Measurements from ENCODE around the gene TUT1.
"Not testable (repeated sequence)": the region's sequence is repeated elsewhere in the genome, so short reads cannot be mapped to it uniquely, and the experiment has no call there.

The TUT1 gene

DNA sequence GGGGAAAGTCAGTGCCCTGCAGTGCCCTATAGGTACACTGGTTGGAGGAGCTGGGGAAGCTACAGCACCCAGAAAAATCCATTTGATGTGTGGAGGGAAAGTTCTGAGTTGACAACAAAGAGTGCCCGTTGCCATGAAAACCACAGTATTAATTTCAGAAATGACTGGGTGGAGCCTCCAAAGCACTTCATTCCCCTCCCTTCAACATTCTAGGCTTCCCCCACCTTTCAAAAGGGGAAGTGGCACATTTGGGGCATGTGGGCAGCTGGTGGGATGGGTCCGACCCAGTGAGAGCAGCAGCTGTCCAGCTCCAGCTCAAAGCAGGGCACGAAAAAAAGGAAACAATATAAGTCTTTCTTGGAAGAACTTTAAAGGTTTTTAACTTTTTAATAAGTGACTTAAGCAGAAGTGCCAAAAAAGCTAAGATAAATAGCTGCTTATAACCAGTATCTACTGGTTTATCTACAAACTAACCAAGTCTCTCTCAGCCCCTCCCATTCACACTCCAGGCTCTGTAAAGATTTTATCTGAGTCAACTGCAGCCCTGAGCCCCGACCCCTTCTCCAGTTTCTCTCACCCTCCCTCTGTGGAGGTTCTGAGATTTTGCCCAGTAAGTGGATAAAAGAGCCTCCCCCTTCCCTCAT lies 35.7 kb downstream of the TUT1 start:
- no peak for DNase-seq

DNA sequence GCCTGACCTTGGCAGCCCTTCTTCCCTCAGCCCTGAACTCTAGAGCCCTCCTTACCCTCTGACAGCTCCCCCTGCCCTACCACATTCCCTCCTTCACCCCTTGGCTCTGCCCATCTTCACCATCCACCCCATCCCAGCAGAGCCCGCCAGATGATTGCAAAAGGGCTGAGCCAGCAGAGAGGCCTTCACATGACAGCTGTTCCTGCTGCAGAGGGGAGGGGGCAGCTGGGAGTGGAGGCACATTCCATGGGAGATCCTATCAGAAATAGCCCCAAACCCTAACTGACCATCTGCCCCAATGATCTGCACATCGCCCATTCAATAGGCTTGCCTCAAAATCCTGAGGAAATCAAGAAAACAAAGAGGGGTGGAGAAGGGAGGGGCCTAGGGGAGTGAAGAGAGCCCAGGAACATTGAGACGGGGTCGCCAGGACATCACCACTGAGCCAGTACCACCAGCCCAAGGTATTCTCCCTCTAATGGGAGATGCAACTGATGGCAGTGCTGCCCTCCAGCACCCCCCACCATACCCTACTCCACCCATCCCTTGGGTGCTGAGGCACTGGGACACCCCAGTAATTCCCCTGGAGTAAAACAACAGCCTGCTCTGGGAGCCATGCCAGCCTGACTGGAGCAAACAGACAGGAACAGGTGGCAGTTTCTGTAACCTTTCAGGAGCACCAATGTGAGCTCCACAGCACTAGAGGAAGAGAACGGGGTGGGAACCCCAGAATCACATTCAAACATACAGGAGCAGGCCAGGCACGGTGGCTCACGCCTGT lies 36.7 kb downstream of the TUT1 start:
- no peak for DNase-seq

DNA sequence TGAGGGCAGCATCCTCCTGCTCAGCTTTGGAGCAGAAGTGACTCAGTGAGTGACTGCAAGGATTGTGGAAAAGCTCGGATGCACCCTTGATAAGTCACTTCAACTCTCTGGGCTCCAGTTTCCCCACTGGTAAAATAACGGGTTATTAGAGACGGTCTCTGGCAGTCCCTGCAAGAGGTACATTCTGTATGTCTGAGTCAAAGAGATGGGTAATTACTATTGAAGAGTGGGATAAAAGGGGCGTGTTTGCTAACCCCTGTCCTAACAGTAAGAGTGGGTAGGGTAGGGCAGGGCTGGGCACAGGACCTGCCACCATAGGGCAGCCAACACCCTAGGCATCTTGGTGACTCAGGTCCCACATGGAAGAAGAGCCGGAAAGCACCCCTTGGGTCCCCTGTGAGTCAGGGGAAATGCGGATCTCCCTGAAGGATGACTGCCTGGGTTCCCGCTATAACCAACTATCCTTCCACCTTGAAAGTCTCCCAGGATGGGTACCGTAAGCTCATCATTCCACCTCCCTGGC lies 37.4 kb downstream of the TUT1 start:
- DNase-seq: no peak

DNA sequence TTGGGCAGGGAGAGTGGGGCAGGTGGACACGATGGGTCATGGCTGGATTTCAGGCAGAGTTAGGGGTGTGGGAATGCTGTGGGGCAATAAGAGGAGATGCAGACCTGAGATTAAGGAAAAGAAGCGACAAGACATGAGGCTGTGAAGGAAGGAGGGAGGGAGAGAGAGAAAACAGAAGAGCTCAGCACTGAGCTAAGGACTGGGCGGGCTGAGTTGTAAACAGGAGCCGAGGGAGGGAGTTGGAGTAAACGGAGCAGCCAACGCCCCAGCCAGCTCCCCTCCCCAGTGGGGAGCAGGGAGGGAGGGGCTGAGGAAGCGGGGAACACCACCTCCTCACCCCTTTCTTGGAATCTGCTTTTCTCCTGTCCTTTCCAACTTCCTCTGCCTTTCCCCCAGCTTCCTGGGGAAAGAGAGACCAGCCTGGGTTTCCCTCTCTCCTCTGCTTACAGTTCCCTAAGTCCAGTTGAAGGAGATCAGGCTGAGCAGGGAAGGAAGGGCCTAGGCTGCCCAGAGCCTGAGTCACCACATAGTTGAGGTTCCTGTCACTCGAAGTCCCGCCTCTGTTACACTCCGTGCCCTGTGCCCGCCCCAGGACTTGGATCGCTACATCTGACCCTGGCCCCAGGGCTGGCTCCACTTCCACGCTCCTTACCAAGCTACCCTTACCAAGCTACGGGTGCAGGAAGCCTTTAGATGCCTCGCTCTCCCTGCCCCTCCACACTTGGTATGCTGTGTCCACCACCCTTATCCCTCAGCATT lies 38.1 kb downstream of the TUT1 start:
- no peak for DNase-seq

DNA sequence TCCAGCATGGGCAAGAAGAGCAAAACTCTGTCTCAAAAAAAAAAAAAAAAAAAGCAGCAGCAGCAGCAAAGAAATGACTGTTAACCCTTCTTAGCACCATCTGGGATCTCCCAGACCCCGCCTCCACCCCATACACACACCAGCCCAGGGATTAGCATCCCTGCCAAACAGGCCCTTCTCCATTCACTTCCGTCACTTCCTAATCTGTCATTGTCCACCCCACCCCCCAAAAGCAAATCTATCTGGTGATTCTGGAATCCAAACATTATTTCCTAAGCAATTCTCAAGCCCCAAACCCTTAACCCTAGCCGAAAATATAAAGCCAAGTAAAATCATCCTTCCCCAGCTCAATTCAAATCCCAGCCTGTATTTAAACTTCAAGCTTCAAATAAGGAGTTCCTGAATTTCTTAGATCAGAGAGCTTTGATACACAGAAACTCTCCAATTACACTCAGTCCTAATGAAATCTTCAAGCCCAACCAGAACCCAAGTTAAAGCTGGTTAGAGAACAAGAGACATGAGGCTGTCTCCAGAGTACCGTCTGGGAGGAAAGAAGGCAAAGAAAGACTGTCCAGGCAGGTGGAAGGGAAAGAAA lies 38.7 kb downstream of the TUT1 start:
- DNase-seq: no peak

DNA sequence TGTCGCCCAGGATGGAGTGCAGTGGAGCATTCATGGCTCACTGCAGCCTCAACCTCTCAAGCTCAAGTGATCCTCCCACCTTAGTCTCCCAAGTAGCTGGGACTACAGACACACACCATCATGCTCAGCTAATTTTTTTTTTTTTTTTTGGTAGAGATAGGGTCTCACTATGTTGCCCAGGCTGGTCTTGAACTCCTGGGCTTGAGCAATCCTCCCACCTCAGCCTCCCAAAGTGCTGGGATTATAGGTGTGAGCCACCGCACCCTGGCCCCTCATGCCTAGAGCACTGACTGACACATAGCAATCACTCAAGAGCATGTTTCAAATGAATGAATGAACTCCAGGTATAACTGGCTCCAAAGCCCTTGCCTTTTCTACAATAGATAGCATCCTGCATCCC lies 40.8 kb downstream of the TUT1 start:
- DNase-seq: not testable (repeated sequence)

DNA sequence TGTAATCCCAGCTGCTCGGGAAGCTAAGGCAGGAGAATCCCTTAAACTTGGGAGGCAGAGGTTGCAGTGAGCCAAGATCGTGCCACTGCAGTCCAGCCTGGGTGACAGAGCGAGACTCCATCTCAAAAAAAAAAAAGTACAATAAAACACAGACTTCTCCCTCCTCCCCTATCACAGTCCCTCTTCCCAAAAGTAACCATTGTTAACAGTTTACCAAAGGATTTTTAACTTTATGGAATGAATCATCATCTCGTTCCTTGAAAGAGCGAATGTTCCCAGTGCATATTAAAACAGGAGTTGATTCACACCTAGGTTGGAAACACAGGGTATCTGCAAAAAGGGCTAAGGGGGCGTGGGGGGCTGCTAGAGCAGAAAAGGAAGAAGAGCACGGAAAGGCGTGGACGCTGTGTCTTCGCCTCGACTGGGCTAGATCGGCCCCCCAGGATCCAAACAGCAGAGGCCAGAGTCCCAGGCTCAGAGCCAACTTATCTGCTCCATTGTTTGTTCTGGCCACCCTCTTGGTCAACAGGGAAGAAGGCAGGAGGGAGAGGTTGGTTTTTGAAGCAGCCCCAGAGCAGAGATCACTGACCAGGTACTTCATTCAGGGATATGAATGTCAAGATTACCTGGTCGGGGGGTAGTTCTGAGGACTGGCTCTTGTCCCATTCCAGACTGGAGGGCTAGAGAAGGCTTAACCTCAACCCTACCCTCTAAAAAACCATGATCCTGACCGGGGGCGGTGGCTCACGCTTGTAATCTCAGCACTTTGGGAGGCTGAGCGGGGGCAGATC lies 42.6 kb downstream of the TUT1 start:
- no peak for DNase-seq

DNA sequence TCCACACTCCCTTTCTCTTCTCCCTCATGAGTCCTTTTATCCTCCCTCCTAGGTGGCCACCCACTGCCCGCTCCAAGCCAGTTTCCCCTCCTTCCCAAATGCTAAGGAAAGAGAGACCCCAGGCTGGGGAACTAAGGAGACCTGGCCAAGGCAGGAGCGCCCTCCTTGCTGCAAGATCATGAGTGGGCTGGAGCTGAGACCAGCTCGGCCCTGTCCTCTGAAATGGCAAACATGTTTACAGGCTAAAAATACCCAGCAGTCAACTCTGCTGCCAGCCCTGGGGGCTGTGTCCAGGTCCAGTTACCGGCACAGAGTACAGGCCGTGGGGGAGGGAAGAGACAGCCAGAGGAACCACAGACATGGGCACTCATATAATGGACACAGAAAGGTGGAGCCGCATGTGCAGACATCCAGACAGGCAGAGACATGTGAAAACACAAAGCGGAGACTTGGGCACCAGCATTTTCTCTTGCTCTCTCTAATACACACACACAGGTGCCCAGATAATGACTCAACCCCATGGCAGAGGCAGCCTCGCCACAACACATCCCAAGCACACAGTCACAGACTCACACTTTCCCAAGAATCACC lies 43.5 kb downstream of the TUT1 start:
- no peak for DNase-seq

DNA sequence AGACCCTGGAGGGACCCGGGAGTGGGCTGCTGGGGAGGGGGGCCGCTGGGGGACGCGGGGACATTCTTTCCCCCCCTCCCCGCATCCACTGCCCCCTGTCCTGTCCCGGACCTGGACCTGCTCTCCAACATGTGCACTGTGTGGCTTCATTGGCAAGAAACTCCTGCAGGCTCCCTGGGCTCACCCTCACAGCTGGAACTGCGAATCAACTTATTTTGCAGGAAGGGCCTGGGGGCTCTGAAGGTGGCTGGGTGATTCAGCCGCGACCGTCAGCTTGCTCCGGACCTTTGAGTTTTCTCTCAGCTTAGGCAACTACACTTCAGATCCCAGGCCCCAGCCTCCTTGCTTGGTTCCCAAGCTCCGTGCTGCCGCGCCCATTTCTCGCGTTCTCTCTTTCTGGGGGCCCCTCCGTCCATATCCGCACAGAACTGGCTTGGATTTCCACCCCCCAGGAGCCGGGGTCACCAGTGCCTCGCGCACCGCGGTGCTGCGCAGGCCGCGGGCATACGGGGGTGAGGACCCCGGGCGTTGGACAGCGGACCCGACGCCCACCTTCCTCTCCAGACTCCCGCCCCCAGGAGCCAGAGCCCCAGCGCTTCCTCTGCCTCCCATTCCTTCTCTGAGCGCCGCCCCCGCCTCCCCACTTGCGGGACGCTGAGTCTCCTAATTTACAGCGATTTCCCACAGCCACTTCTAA lies 44.2 kb downstream of the TUT1 start:
- DNase-seq: no peak

DNA sequence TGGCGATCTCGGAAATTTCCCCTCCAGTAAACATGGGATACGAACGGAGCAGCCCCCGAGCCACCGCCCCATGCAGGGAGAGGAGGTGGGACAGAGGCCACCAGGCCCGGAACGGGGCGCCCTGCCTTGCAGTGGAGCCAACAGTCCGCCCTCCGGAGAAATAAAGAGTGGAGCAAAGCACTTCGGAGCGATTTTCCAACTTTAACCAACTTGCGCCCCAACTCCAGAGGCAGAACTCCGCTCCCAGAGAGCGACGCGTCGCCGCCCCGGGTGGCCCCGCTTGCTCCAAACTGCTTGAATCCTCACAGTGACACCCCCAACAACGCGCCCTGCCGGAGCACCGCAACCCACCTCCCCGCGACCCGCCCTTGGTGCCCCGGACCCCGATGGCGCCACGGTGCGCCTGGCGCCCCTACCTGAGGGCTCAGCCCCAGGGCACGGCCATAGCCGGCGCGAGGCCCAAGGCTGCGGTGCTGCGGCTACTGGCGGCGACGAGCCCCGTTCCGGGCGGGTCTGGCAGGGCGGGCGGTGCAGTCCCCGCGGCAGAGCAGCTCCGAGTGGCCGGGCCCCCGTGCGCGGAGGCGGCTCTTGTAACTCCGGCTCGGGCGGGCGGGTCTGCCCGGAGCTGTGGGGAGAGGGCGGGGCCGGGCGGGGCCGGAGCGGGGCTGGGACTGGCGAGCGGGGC lies 44.9 kb downstream of the TUT1 start, which contains the start of gene AHNAK:
Gene AHNAK (minus strand): TSS at position 563 of the 685 bp plus-strand sequence. CDS start 10,708 bp downstream, outside the sequence.
- no peak for DNase-seq

DNA sequence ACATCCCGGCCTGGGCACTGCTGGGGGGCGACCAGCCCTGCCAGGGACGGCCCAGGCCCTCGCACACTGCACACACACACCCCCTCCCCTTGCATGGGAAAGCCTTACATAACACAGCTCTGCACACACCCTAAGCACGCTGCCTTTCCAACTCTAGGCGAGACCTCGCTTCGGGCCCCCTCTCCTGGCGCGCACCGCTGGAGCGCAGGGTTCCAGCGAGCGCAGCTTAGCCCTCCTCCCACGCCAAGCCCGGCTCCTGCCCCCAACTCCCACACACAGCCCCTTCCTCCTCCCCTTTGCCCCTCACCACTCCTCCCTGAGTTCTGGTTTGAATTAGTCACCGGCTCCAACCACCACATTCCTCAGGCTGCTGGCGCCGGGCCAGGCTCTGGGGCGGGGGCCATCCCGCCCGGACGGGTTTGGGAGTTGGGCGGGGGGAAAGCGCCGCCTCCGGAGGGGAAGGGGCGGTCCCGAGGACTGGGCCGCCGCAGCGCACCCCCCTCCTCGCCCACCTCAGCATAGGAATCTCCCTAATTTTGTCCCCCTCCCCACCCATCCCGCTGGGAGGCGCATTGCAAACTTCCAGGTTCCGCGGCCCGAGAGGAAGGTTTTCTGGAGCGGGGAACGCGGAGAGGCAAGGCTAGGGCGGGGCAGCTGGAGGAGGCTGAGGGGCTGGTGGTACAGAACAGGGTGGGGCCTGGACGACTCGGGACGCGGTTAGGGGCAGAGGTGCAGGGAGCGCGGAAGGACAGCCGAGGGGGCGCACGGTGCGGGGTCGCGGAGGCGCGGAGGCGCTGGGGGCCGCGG lies 45.7 kb downstream of the TUT1 start:
- DNase-seq: no peak

DNA sequence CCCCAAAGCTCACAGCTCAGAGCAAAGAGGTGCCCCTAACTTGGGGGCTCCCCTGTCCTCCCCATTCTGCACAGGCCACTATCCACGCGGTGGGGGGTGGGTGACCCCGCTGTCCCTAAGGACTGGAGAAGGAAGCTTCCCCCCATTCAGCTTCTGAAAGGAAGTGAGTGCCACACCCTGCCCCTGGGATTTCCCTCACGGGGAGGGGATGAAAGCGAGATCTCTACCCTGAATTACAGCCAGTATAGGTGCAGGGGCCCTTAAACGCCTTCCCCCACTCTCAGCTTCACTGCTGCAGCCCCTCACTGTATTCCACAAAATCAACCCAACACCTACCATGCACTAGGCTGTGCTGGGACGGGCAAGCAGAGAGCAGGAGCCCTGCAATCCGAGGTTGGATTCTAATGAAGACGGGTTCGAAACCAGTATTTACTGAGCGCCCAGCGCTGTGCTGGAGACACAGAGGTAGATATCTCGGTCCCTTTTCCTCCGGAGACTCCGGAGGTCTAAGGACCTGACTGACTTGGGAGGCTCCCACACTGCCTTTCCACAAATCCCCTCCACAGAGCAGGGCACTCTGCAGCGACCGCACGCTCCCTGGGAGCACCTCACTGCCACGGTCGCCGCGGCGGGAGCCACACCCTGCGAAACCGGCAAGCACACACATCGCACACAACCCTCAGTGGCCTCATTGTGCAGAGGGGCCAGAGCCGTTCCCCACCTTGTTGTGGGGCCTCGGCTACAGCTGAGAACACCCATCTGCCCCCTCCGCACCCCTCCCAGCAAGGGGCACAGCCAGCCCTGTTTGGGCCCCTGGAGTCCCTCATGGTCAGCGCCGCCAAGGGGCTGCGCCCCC lies 46.5 kb downstream of the TUT1 start:
- DNase-seq: no peak

DNA sequence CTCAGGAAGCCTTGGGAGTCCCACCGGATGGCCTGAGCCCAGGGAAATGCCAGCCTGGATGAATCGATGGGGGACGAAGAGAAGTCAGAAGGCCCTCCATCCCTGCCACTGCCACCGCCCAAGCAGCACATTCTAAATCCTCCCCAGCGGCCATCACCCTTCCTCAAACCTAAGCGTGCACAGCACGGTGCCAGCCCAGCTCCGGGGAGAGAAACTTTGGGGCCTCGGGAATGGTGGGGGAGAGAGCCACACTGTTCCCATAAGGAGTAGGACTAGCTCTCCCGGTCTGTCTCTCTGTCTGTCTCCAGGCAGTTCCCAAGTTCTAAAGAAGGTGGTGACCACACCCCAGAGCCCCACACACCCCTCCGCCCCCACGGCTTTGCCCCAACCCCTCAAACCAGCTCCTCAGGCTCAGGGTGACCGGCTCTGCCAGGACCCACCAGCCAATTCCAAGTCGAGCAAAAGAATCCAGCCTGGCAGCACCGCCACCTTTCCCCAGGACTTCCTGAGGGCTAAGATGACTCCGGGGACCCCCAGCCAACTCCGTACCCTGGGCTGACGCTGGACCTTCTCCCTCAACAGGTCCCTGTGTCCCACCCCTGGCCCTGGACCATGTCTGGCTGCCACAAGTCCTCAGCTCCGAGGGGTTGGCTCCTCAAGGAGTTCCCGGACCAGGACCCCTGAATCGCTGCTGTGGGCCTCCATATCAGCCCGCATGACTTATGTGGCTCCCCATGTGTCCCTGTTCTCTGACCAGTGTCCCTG lies 47.5 kb downstream of the TUT1 start:
- DNase-seq: no peak

DNA sequence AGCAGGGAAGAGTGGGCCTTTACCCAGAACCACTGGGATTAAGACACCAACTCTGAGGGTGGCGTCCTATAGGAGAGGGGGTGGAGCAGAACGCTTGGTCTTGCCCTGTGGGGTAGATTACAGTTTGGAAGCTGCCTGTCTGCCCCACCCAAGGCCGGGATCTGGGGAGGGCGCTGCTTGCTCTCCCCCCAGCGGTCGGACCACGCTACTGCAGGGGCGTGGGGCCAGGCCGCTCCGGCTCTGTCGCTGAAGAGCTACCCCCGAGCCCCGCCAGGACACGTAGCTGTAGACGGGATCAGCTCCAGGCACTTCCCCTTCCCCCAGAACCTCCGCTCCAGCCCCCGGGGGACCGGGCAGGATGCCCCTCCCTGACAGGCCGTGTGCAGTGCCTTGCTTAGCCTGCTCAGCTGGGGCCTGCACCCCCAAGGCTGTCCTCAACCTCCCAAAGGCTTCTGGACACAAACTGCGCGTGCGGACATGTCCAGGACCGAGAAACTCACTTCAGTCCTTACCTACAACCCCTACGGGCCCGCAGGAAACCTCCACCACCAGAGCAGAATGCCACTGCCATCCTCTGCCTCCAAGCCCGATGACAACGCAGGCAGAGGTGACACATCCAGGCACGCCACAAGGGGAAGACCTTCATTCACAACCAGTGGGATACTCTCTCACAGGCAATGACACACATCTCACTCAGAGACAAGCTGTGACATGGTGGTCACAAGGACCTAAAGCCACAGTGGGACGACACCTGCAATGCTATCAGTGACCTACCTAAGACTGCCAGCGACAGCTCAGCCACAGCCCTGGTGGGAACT lies 48.4 kb downstream of the TUT1 start:
- DNase-seq: no peak

DNA sequence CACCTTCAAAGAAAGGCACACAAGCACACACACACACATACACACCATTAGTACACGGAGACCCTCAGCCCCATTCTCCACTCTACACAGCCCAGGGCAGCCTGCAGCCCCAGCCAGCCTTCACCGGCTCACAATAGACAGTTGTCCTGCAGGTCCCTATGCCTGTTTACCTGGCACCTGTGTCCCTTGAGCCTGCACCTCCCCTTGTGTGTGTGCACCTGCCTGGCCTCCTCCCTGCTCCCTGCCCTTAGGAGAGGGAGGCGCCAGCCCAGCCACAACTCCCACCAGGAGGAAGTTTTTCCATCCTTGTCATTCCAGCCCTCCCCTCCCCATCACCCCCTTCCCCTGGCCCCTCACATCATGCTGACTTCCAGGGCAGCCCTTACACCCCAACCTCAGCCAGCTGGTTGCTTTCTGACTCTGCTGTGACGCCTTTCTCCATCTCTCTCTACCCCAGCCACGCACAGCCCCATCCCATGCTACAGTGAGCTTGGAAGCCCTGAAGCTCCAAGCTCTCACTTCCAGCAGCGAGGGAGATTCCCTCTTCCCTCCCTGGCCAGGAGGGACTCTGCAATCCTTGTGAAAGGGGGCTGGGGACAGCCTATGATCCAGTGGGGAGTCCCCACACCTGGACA lies 49.1 kb downstream of the TUT1 start:
- DNase-seq: peak; percentile 26
